GM21717 (cell line): Measurements from ENCODE around the gene MNAT1.
"Not testable (repeated sequence)": the region's sequence is repeated elsewhere in the genome, so short reads cannot be mapped to it uniquely, and the experiment has no call there.

Experiments
- ATAC-seq: cut with Tn5 transposase; IDR thresholded peaks from one replicate; pipeline ENCODE4 v1.9.1; 2021; ENCODE audit warnings: mild to moderate bottlenecking, moderate library complexity; ENCODE audit not compliant: unreplicated experiment

MNAT1 gene

DNA sequence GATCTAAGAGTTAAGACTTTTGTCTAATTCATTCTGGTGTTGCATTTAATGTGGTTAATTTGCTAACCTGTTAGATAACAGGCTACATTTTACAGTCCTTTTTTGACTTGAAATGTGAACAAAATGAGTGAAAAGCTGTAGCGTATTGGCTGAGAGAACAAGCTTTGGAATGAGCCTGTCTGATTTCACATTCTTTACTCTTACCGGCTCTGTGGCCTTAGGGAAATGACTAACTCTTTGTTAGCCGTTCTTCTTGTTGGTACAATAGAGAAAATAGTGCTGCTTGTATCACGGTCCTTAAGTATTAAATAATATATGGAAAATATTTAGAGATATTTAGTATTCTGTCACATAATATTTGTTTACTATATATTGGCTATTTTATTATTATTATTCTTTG, 1.9 kb downstream of the MNAT1 start:
- no peak for ATAC-seq

DNA sequence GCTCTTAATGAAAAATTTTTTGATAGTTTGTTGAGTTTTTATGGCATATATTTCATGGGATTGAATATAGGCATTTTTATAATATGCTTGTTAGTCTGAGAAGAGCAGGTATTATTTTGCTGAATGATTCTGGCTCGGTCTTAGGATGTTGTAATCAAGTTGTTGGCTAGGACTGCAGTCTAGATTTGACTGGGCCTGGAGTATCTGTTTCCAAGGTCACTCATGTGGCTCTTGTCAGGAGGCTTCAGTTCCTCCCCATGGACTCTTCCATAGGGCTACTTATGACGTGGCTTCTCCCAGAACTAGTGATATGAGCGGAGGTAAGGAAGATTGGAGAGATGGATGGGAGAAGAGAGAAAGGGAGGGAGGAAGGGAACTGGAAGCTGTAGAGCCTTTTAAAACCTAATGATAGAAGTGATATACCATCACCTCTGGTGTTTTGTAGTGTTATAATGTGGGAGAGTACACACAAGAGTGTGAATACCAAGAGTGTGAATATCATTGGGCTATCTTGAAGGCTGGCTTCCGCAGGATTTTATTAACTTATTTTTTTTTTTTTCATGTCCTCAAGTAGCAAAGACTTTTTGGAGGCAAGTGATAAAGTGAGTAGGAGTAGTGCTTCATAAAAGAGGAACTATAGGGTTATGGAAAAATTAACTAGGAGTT, 4.4 kb downstream of the MNAT1 start:
- no peak for ATAC-seq

DNA sequence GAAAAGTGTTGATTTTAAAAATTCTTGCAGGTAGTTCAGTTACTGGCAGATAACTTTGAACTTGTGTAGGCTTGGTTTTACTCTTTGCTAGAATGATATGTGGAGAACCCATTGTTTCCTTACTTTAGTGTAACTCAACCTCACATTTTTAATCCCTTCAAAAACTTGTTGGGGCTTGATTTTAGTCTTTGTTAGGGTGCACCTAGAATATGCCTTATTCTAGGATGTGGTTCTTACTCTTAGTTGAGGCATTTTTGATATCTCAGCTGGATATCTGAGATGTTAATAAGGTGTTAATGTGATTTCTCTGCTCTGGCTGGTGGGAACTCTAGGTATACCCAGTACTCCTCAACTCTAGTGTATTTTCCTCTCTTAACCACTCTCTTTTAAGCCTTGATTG, 10.0 kb downstream of the MNAT1 start:
- ATAC-seq = no peak

DNA sequence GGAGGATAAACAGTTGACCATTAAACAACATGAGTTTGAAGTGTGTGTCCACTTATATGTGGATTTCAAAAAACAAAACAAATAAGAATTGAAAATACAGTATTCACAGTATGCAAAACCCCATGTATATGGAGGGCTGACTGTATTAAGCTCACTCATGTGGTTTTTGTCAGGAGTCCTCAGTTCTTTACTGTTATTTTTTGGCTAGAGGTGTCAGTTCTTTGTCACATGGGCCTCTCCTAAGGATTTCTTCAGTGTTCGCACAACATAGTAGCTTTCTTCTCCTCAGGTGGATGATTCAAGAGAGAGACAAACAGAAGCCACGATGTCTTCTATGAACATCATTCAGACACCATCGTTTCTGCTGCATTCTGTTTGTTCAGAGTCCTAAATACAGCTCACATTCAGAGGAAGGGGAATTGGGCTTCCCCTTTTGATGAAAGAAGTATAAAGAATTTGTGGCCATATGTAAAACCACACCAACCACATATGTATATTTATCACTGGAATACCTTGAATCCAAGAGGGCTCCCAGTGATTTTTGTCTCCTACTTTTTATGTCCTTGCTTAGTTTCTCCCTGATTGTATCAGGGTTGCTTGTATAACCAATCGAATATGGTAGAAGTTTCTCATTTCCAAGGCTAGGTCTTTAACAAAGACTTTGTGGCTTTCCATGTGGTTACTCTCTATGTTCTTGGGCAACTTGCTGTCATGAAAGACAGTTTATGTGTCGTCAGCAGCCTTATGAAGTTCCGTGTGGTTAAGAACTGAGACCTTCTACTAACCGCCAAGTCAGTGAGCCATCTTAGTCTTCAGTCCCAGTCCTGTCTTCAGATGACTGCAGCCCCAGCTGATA, 18.9 kb downstream of the MNAT1 start:
- peak; percentile 99 for ATAC-seq

DNA sequence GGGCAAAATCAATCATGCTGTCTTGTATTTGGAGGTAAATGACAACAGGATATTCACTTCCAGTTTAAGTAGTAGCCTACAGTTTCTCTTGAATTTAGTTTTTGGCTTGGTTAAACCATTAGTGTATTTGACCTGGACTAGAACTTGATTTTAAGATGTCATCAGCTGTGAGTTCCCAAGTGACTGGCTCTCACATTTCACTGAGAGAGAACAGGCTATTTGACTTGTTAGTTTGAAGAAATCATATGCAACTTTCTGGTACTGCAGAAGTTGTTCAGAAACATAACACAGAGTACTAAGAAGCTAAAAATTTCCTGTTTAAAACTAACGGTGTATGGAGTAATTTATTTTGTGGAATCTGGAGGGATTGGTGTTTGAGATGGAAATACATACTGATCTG, 22.3 kb downstream of the MNAT1 start:
- ATAC-seq = no peak

DNA sequence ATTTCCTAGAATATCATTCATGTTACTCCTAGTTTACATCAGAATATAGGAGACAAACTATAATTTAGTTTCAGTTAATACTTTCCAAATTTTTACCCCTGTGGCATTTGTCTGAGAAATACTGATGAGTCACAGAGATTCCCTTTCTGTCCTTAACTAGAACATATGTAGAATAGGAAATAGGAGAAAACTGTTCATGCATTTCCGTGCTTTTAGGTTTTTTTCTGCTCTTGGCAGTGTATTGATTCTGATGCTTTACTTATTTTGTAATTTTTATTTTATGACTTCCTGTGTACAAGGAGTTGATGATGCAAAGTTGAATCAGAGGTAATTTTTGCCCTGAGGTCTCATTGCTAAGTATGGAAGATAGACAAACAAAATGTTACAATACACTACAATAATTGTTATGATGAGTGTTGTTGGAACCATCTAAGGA, 23.0 kb downstream of the MNAT1 start:
- no peak for ATAC-seq

DNA sequence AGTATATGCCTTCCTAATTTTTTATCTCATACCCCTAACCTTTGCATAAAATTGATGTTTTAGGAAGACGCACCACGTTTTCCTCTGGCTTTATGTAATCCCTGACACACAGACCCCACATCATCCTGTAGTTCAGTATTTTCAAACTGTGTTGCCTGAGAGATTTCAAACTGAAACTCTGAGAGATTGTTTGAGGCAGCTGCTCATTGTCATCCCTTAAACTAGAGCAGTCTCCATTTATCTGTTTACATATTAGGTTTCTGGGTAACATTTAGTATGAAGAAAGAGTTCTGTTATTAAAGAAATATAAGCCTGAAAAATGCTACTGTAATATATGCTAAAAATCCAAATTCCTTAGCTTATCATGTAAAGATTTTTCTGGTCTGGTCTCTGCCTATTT, 24.3 kb downstream of the MNAT1 start:
- ATAC-seq = no peak

DNA sequence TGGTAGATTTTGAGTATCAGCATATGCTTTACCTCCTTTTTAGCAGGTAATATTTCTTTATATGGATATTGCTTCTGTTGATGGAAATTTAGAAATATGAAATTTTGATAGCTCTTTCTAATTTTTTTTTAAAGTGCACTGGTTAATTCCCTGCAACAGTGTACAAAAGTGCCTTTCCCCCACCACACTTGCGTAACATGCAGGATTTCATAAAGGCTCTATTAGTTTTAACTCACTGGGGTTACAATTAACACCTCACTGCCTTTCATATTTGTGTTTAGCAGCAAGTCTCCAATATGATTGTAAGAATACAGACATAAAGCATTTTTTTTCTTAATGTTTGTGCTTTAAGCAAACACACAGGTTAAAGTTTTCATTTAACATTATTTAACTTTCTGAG, 25.6 kb downstream of the MNAT1 start:
- ATAC-seq = no peak

DNA sequence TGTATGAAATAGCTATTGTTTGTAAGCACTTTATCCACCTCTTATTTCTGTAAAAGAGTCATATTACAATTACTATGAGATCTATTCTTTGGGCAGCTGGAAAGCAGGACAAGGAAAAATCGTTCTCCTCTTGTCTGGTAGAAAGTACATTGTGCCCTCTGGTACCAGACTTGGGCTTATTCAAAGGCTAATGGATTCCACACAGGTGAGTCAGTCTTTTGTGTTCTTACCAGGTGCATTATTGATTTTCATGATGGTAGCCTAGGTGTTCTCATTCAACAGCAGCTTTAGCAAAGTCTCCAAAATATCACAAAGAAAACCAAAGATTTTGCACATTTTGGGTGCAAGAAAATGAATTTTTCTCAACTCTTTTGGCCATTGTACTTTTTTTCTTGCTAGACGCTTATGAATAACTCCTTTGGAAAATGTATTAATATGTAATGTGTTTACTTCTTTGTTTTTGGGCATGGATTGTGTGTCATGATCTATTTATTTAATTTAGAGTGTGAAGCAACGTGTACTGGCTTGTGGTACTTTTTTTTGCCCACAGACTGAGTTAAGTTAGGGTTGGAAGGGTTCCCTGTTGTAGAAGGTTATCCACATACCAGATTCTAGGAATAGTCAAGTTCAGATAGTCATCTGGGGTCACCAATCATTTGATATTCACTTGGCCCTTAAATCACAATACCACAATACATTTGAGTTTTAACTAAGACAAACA, 26.2 kb downstream of the MNAT1 start:
- no peak for ATAC-seq

DNA sequence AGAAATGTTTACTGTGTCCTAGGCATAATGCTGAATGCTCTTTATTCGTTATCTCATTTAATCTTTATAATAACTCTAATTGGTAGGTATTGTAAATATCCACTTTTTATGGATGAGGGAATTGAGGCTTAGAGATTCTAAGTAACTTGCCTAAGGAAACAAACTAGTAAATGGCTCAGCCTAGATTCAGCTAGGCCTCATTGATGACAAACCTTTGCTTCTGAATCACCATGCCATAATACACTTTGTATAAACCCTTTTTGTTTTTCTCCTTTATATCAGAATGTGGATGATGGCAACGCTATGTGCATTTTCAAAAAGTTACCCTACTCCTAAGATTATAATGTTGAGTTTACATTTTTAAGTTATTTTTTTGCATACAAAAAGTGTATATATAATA, 34.0 kb downstream of the MNAT1 start:
- no peak for ATAC-seq

DNA sequence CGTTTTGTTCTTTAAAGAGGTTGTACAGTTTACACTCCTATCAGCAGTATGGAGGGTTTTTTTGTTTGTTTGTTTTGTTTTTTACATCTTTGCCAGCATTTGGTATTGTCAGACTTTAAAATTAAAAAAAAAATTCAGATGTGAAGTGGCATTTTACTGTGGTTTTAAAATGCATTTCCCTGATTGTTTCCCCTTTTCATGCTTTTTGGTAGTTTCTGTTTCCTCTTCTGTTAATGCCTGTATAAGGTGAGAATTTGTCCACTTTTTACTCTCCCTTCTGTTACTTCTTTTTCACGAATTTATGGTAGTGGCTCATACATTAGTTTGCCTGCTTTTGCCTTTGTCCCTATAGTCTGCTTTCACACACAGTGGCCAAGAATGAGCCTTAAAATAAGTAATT, 36.6 kb downstream of the MNAT1 start:
- no peak for ATAC-seq

DNA sequence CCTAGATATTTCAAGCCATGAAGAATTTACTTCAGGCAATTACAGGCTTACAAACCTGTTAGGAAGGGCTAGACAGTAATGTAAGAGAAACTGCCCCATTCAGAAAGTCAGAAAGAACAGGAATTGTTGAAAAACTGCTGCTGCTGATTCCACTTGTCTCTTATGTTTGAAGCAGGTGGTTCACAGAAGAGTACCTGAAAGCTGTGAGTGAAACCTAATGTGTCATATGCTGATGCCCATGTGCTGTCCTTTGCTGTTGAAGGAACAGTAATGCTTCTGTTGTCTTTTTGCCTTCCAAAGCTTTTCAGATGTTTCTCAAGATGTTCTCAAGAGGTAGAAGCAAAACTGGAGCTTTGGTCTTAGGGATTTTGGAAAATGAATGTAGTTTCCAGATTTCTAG, 39.0 kb downstream of the MNAT1 start:
- peak; percentile 61 for ATAC-seq

DNA sequence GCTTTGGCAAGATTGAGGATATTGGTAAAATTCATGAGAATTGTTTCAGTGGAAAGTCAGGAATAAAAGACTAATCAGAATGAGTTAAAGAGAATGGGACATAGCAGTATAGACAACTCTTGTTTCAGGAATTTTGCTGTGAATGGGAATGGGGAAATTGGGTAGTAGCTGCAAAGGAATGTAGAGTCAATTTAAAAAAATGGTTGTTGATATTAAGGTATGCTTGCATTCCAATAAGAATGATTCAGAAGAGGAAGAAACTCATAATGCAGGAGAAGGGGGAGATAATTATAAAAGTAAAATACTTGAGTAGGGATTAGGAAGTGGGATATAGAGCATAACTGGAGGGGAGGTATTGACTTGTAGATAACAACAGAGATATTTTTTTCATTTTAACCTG, 40.7 kb downstream of the MNAT1 start:
- ATAC-seq = no peak

DNA sequence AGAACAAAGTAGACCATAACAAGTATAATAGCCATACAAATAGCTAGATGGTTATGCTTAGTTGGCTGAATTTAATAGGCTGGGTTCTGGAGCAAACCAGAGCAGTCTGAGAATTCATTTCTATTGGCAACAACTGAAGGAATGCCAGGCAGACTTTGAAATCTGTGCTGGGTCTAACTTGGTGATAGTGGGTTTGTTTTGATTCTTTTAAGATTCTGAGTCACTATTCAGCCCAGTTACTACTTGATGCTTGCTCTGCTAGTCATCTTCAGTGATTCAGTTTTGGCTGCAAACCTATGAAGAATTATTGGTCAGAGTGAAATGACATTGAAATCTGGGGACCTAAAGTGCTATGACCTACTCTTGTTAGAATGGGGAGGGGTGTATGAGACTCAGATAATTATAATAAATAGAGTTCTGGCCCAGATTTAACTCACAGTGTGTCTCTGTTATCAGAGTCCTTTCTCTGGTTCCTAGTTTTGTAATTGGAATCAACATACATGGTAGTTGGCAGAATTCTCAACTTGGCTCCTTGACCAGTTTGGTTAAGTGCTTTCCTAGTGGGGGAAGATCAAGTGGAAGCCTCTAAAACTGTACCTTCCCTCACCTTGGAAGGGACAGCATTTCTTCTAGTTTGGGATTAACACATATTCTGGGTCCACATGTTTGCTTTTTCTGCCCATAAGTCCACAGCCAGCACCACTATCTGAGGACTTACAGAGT, 43.5 kb downstream of the MNAT1 start:
- no peak for ATAC-seq

DNA sequence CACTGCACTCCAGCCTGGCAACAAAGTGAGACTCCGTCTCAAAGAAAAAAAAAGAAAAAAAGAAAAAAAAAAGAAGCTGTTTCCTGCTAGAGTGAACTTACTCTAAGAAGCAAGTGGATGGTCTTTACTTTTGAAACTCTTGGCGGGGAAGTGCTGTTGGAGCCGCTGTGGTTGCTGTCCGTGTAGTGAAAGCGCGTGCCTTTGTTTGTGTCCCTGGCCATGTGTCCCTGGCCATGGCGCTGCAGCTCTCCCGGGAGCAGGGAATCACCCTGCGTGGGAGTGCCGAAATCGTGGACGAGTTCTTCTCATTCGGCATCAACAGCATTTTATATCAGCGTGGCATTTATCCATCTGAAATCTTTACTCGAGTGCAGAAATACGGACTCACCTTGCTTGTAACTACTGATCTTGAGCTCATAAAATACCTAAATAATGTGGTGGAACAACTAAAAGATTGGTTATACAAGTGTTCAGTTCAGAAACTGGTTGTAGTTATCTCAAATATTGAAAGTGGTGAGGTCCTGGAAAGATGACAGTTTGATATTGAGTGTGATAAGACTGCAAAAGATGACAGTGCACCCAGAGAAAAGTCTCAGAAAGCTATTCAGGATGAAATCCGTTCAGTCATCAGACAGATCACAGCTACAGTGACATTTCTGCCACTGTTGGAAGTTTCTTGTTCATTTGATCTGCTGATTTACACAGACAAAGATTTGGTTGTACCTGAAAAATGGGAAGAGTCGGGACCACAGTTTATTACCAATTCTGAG, 45.4 kb downstream of the MNAT1 start:
- not testable (repeated sequence) for ATAC-seq

DNA sequence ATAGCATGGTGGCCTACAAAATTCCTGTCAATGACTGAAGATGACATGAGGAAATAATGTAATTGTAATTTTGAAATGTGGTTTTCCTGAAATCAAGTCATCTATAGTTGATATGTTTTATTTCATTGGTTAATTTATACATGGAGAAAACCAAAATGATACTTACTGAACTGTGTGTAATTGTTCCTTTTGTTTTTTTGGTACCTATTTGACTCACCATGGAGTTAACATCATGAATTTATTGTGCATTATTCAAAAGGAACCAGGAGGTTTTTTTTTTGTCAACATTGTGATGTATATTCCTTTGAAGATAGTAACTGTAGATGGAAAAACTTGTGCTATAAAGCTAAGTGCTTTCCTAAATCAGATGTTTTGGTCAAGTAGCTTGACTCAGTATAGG, 46.0 kb downstream of the MNAT1 start:
- not testable (repeated sequence) for ATAC-seq

DNA sequence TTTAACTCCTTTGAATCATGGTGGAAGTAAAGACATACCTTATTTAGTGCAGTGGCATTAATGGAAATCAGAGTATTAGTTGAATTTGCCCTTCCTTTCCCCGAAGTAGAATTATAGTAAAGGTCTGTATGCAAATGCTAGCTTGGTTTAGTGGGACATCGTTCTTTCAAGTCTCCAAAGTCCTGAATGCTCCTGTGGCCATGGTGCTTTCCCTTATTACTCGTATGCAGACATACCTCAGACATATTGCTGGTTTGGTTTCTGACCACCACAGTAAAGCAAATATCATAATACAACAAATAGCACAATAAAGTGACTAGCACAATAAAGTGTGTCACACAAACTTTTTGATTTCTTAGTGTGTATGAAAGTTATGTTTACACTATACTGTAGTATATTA, 52.3 kb downstream of the MNAT1 start:
- no peak for ATAC-seq

DNA sequence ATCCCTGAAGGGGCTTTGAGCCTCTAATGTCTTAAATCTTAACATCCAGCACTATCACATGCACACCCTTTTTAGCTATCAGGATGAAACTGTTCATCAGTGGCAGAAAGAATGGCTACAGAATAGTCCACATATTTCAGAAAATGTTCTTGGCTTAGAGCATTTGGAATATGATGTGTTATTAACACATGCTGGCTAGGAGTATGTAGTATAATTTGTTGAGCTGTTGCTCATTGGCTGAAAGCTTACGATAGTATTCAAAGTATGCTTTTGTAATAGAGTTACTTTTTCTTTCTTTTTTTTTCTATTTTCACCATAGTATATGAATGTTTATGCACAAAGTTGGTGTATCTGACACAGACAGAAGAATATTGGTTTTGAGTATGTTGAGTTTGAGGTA, 55.1 kb downstream of the MNAT1 start:
- ATAC-seq = no peak

DNA sequence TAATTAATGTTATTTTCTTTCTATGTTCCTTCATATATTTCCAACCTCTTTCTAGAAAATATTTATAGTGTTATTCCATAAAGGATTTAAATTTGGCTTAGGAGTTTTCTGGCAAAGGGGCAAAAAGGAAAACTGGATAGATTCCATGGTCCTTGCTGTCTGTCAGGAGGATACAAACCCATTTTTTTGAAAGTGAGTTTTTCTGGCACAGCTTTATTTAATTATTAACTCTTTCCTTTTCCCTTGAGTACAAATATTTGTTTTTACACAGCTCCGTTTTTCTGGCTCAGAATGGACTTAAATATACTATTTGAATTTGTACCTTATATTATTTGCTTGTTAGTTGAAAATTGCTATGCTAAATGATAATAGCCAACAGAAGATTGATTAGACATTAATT, 56.3 kb downstream of the MNAT1 start:
- ATAC-seq = no peak

DNA sequence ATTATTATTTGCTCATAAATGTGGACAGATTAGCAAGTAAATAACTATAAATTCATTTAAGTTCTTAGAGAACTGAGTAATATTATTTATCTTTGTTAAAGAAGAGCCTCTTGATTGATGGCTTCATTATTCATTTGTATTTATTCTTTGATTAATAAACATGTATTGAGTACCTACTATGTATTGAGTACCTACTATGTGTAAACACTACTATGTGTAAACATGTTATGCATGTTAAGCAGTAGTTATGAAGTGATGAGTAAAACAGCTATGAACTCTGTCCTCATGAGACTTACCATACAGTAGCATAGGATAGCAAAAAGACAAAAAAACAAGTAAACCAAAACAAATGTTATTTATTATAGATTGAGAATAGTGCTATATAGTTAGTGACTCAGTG, 61.9 kb downstream of the MNAT1 start:
- ATAC-seq = no peak
